C4-2B (cell line): ENCODE results near the gene PLET1.

Experiments used
- H3K27ac ChIP-seq: fragments of 450-650 bp; 2 replicates; pipeline ENCODE4 v1.5.1; 2017
- CTCF ChIP-seq: fragments of 450-650 bp; conservative IDR thresholded peaks from 2 replicates; pipeline ENCODE4 v1.5.1; 2017; ENCODE audit warnings: mild to moderate bottlenecking
- ZFX ChIP-seq: fragments of 450-650 bp; IDR thresholded peaks from 2 replicates; pipeline ENCODE4 v1.6.1; 2017

Gene PLET1

GRCh38 chr11:112293614-112294013 lies 33.0 kb upstream of the PLET1 start:
- TF ChIP-seq ZFX (no peak), CTCF (no peak)
- H3K27ac ChIP-seq, result no peak overlapping the region; the same call in 1 of the 2 replicates

- no peak overlapping the region for H3K27ac ChIP-seq
- TF ChIP-seq ZFX, result no peak
- no peak for TF ChIP-seq CTCF
Observed at GRCh38 chr11:112292785-112293407, 32.2 kb upstream of the PLET1 start.

GRCh38 chr11:112292188-112292587 lies 31.5 kb upstream of the PLET1 start:
- TF ChIP-seq ZFX (no peak), CTCF (no peak)
- no peak overlapping the region for H3K27ac ChIP-seq

GRCh38 chr11:112291191-112291590 lies 30.5 kb upstream of the PLET1 start:
- TF ChIP-seq CTCF (no peak), ZFX (no peak)
- no peak overlapping the region for H3K27ac ChIP-seq

- peak overlapping the region; percentile 4; the same call in 1 of the 2 replicates for H3K27ac ChIP-seq
- TF ChIP-seq CTCF, result no peak
Observed at GRCh38 chr11:112290493-112290850, 29.8 kb upstream of the PLET1 start.

- peak overlapping the region; percentile 4; the same call in 1 of the 2 replicates for H3K27ac ChIP-seq
- no peak for TF ChIP-seq ZFX
- peak; percentile 99 for TF ChIP-seq CTCF
Observed at GRCh38 chr11:112289588-112290492, 29.2 kb upstream of the PLET1 start.

GRCh38 chr11:112288021-112288420 lies 27.4 kb upstream of the PLET1 start:
- no peak overlapping the region for H3K27ac ChIP-seq

More at GRCh38 chr11:112288021-112288420, 27.4 kb upstream of the PLET1 start:
- TF ChIP-seq CTCF (no peak), ZFX (no peak)
